B cell (primary cell): ENCODE data around the gene B4GALT1. TPM values are rescaled to one million over a fixed set of nuclear protein-coding genes. Genes with fewer than 3 reads are reported as not detected.
A peak's percentile ranks its signal among the peaks of the same experiment; 100 is the strongest.

Experiments used
- ATAC-seq: fragments of 200-7000 bp; cut with Tn5 transposase; one replicate; pipeline ENCODE4 v1.10.0; 2021; ENCODE audit warnings: low read depth, mild to moderate bottlenecking, moderate number of reproducible peaks, moderate library complexity
- CTCF ChIA-PET: fragments of 350-600 bp; sonication (Branson Sonifier 250); formaldehyde crosslinking; loops from one replicate; lab custom pipeline; 2021; ENCODE audit warnings: antibody characterized with exemption, inconsistent platforms; lab: Charles Lee
- POLR2A ChIA-PET: fragments of 350-600 bp; sonication (Branson Sonifier 250); formaldehyde crosslinking; loops from one replicate; lab custom pipeline; 2021; ENCODE audit warnings: antibody characterized with exemption; lab: Charles Lee
- DNase-seq: peaks from one replicate; pipeline ENCODE4 v3.0.0; 2013
- H2AFZ ChIP-seq: 2 replicates; pipeline ENCODE4 v1.6.1; 2012; ENCODE audit warnings: mild to moderate bottlenecking, low read depth, low read length; ENCODE audit not compliant: insufficient read depth, poor library complexity, severe bottlenecking
- H3K27ac ChIP-seq, 2 donors: 1 replicate in 1 of 2; 2 replicates in 1 of 2; pipeline ENCODE4 v1.5.1; 2012 to 2013; ENCODE audit warnings: low read length in 2 of 2, mild to moderate bottlenecking in 2 of 2, moderate library complexity in 1 of 2
- H3K27me3 ChIP-seq, 4 experiments: fragments of 200-600 bp in 1 of 4; sonication (generic) in 1 of 4; replicated peaks in 1 of 4; 1 replicate in 2 of 4; 2 replicates in 2 of 4; pipeline versions ENCODE4 v1.6.1 to v1.7.0; 2013 to 2016; ENCODE audit warnings: low read length in 3 of 4, mild to moderate bottlenecking in 2 of 4, mixed read lengths in 1 of 4, moderate library complexity in 1 of 4; ENCODE audit not compliant: insufficient read depth in 4 of 4, control insufficient read depth in 3 of 4; ENCODE audit errors: control extremely low read depth in 1 of 4
- H3K36me3 ChIP-seq, 2 experiments: replicated peaks in 1 of 2; 1 replicate in 1 of 2; 2 replicates in 1 of 2; pipeline versions ENCODE4 v1.6.1 to v1.7.1; 2013; ENCODE audit warnings: low read length in 1 of 2; ENCODE audit not compliant: insufficient read depth in 2 of 2, control insufficient read depth in 1 of 2; ENCODE audit errors: control extremely low read depth in 1 of 2, extremely low read depth in 1 of 2
- H3K4me1 ChIP-seq, 2 donors: fragments of 200-600 bp in 1 of 2; sonication (generic) in 1 of 2; 1 replicate in 1 of 2; 2 replicates in 1 of 2; pipeline versions ENCODE4 v1.5.1 to v1.6.1; 2013 to 2017; ENCODE audit warnings: low read length in 2 of 2; ENCODE audit not compliant: control insufficient read depth in 2 of 2, insufficient read depth in 2 of 2
- H3K4me2 ChIP-seq: replicated peaks from 2 replicates; pipeline ENCODE3; 2012; ENCODE audit warnings: mild to moderate bottlenecking, low read depth, low read length; ENCODE audit not compliant: poor library complexity, severe bottlenecking
- H3K4me3 ChIP-seq, 5 experiments: fragments of 200-600 bp in 1 of 5; sonication (generic) in 1 of 5; 1 replicate in 3 of 5; 2 replicates in 2 of 5; pipeline versions ENCODE4 v1.5.1 to v1.7.0; 2011 to 2016; ENCODE audit warnings: low read length in 4 of 5, mild to moderate bottlenecking in 4 of 5, low read depth in 2 of 5, control low read depth in 1 of 5, moderate library complexity in 1 of 5; ENCODE audit not compliant: insufficient read depth in 1 of 5; ENCODE audit errors: control extremely low read depth in 1 of 5, extremely low read depth in 1 of 5
- H3K79me2 ChIP-seq: fragments of 200-600 bp; sonication (generic); one replicate; pipeline ENCODE4 v1.6.0; 2016; ENCODE audit warnings: low read length; ENCODE audit not compliant: control insufficient read depth, insufficient read depth
- H3K9ac ChIP-seq: fragments of 200-600 bp; sonication (generic); 2 replicates; pipeline ENCODE4 v1.6.1; 2017; ENCODE audit warnings: mild to moderate bottlenecking, low read length, moderate library complexity
- H3K9me3 ChIP-seq, 3 donors: one replicate each; pipeline versions ENCODE4 v1.6.1 to v1.7.1; 2013; ENCODE audit warnings: low read length in 2 of 3; ENCODE audit not compliant: control insufficient read depth in 2 of 3, insufficient read depth in 1 of 3; ENCODE audit errors: control extremely low read depth in 1 of 3
- H4K20me1 ChIP-seq: 2 replicates; pipeline ENCODE4 v1.6.0; 2012; ENCODE audit warnings: mild to moderate bottlenecking, low read length; ENCODE audit not compliant: insufficient read depth, control insufficient read depth, poor library complexity, severe bottlenecking
- H3K27ac Mint-ChIP-seq: one replicate; pipeline ENCODE4 v1.8.0; 2021; ENCODE audit warnings: mixed read lengths
- H3K27me3 Mint-ChIP-seq: one replicate; pipeline ENCODE4 v1.8.0; 2021; ENCODE audit warnings: mixed read lengths
- H3K4me1 Mint-ChIP-seq: one replicate; pipeline ENCODE4 v1.8.0; 2021; ENCODE audit warnings: mixed read lengths
- H3K4me3 Mint-ChIP-seq: one replicate; pipeline ENCODE4 v1.8.0; 2021; ENCODE audit warnings: mixed read lengths
- H3K9me3 Mint-ChIP-seq: one replicate; pipeline ENCODE4 v1.8.0; 2022; ENCODE audit warnings: mixed read lengths; ENCODE audit not compliant: insufficient read depth
- EZH2 ChIP-seq: IDR thresholded peaks from 2 replicates; pipeline ENCODE4 v1.6.1; 2012; ENCODE audit warnings: borderline replicate concordance, low read depth, mild to moderate bottlenecking, moderate library complexity, low read length; ENCODE audit not compliant: insufficient read depth, poor library complexity, severe bottlenecking
- WGBS: methylation state at CpG from one replicate; pipeline ENCODE4 v1.1.5; 2013; ENCODE audit warnings: missing lambda C conversion rate; ENCODE audit not compliant: insufficient coverage; 5-methylcytosine and 5-hydroxymethylcytosine counted together
- intact Hi-C: fragments of 100-400 bp; cut with micrococcal nuclease; formaldehyde crosslinking; loops from one replicate; pipeline ENCODE4 v1.10.0; 2022
- polyA plus RNA-seq: library from polyadenylated mRNA; depleted of rRNA; stranded (reverse); fragments of >200 nt; gene quantifications from 2 replicates; pipeline ENCODE4 v1.2.3, GENCODE V29; 2012
- total RNA-seq, 2 donors: library from RNA; stranded (reverse); fragments of 120-200 nt in 1 of 2; gene quantifications; 1 replicate in 1 of 2; 2 replicates in 1 of 2; pipeline versions ENCODE4 v1.2.3 to v1.2.4, GENCODE V29; 2013 to 2022
- TF ChIP-seq, protein P1 (sequence below): fragments of 200-600 bp; IDR thresholded peaks from one replicate; pipeline ENCODE4 v1.8.0; 2022; ENCODE audit warnings: antibody characterized with exemption, mild to moderate bottlenecking

The B4GALT1 gene
- total and polyA plus RNA-seq, 2 donors (not counting 1 experiment from before 2014, with no cell fraction given) = 49.2 to 201 TPM

DNA sequence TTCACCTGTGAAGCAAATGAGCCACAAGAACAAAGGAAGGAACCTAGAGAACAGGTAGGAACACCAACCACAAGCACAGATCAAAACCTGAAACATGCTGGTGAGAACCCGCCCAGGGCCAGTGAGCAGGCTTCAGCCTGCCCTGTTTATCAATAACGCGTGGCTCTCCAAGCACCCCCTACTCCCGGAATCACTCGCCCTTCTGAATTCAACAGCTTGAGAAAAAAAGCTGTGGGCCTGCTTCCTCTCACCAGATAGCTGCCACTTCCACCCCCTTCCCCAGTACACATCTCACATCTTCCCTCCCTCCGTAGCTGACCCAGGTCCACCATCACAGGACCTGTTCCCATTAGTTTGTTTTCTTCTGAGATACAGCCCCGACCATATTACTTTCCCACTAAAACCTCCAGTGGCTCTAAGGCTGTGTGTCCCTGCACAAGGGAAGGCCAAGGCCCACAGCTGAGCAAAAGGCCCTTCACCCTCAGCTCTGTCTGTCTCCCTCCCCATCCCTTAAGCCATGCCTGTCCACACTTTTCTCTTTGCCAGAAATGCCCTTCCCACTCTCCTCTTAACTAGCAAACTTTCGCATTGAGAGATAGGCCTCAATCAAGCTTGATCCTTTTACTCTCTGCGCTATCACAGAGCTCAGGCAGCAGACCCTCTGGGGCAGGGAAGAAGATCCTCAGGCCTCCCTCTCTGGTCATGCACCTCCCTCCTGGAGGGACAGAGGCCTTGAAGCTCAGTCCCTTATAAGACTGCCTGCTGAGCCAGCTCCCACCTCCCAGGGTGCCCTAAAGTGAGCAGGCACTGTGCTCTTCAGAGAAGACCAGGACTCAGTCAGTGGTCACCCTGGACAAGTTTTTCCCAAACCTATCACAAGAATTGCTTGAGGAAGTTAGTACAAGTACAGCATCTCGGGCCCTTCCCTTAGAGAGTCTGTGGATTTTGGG is 30.1 kb downstream of the B4GALT1 start:
- Histone ChIP-seq H3K27me3 (no peaks in the 10 kb centered on the region), H3K27ac (peak overlapping the region; percentile 87), H4K20me1 (peaks cover 17% of the 10 kb centered on the region), H3K79me2 (peaks cover 96% of the 10 kb centered on the region), H3K4me3 (peak overlapping the region in 2 of 5 experiments; percentile 16 to 32), H3K36me3 (peaks cover 0 to 30% of the 10 kb centered on the region in 2 experiments), H3K9ac (peak overlapping the region; percentile 44), H3K9me3 (no peaks in the 10 kb centered on the region), H3K4me2 (peak overlapping the region; percentile 68), H3K4me1 (peaks cover 82 to 93% of the 10 kb centered on the region in 2 donors), H2AFZ (peak overlapping the region; percentile 1)
- Mint-ChIP-seq H3K4me3 (peak overlapping the region; percentile 77), H3K4me1 (peaks cover 92% of the 10 kb centered on the region), H3K9me3 (no peaks in the 10 kb centered on the region), H3K27ac (peak overlapping the region; percentile 93), H3K27me3 (no peaks in the 10 kb centered on the region)
- ChIA-PET POLR2A (interaction anchor here (0.6 to 1.8 kb wide), 7 partner anchors 10 to 30 kb away, joined by 3 to 9 read pairs (median 5); partner anchors contain the start of gene B4GALT1), CTCF (interaction anchor here (0.6 to 3.3 kb wide), 9 partner anchors 8 to 89 kb away, joined by 4 to 21 read pairs (median 5); partner anchors contain the start of gene B4GALT1)
- WGBS = 53% methylated on average over 9 of the region's 10 CpGs
- DNase-seq (no peak), ATAC-seq (no peak)
- TF ChIP-seq EZH2 = no peak
- TF ChIP-seq, protein P1, sequence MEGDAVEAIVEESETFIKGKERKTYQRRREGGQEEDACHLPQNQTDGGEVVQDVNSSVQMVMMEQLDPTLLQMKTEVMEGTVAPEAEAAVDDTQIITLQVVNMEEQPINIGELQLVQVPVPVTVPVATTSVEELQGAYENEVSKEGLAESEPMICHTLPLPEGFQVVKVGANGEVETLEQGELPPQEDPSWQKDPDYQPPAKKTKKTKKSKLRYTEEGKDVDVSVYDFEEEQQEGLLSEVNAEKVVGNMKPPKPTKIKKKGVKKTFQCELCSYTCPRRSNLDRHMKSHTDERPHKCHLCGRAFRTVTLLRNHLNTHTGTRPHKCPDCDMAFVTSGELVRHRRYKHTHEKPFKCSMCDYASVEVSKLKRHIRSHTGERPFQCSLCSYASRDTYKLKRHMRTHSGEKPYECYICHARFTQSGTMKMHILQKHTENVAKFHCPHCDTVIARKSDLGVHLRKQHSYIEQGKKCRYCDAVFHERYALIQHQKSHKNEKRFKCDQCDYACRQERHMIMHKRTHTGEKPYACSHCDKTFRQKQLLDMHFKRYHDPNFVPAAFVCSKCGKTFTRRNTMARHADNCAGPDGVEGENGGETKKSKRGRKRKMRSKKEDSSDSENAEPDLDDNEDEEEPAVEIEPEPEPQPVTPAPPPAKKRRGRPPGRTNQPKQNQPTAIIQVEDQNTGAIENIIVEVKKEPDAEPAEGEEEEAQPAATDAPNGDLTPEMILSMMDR = no peak
- intact Hi-C loops = no loop called here
